Measurements from ENCODE around the gene DZIP1L. TPM values are rescaled to one million over a fixed set of nuclear protein-coding genes. Genes with fewer than 3 reads are reported as not detected.

DZIP1L gene
- total and polyA plus RNA-seq, 9 of the 15 experiments (the other 6 are each of a cell fraction or from before 2014, with no cell fraction given): 0.03 to 1.5 (median 0.48) TPM; not detected in 1

- TF ChIP-seq RAD51 (IDR thresholded peaks at IDR 0.05; ENCODE audit: borderline replicate concordance, low read depth): no peak
- TF ChIP-seq SREBF2 (CRISPR knock-in tag; IDR thresholded peaks at IDR 0.05): no peak
- TF ChIP-seq, protein P1, sequence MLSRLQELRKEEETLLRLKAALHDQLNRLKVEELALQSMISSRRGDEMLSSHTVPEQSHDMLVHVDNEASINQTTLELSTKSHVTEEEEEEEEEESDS (CRISPR knock-in tag; IDR thresholded peaks at IDR 0.05): no peak
- TF ChIP-seq, protein P2, sequence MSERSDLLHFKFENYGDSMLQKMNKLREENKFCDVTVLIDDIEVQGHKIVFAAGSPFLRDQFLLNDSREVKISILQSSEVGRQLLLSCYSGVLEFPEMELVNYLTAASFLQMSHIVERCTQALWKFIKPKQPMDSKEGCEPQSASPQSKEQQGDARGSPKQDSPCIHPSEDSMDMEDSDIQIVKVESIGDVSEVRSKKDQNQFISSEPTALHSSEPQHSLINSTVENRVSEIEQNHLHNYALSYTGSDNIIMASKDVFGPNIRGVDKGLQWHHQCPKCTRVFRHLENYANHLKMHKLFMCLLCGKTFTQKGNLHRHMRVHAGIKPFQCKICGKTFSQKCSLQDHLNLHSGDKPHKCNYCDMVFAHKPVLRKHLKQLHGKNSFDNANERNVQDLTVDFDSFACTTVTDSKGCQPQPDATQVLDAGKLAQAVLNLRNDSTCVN (CRISPR knock-in tag; IDR thresholded peaks at IDR 0.05): no peak
- TF ChIP-seq HNRNPLL (IDR thresholded peaks at IDR 0.05; ENCODE audit: low read depth, low read length, poor library complexity, severe bottlenecking): no peak
- no peak for TF ChIP-seq TEAD1 (CRISPR knock-in tag; IDR thresholded peaks at IDR 0.05)
- TF ChIP-seq PHB2 (IDR thresholded peaks at IDR 0.05; ENCODE audit: low read depth): no peak
- TF ChIP-seq RBFOX2 (IDR thresholded peaks at IDR 0.05; ENCODE audit: low read depth, low read length): no peak
- no peak for TF ChIP-seq KLF1 (tag; IDR thresholded peaks at IDR 0.05)
- Histone ChIP-seq H3K79me2 (ENCODE audit: control insufficient read depth, insufficient read depth, low read length) (no peaks in the 10 kb centered on the region), H3K27ac (ENCODE audit: extremely low read depth, low read depth, low read length) (no peak overlapping the region), H3K9me1 (ENCODE audit: control insufficient read depth, insufficient read depth, low read length) (no peaks in the 10 kb centered on the region), H3K36me3 (ENCODE audit: control insufficient read depth, insufficient read depth, low read length) (no peaks in the 10 kb centered on the region), H3K9me3 (replicated peaks; ENCODE audit: control insufficient read depth, insufficient read depth, low read depth, low read length) (no peaks in the 10 kb centered on the region), H3K4me3 (no peak overlapping the region), H4K20me1 (replicated peaks; ENCODE audit: control insufficient read depth, insufficient read depth, low read length) (no peaks in the 10 kb centered on the region), H3K27me3 (ENCODE audit: control insufficient read depth in 2 of 2, insufficient read depth in 2 of 2, low read length in 2 of 2) (no peaks in the 10 kb centered on the region), H3K9ac (ENCODE audit: insufficient read depth in 1 of 2, low read depth in 2 of 2, low read length in 2 of 2) (no peak overlapping the region), H3K4me1 (replicated peaks in 1 of 2; ENCODE audit: control insufficient read depth in 2 of 2, insufficient read depth in 2 of 2, low read length in 2 of 2) (no peaks in the 10 kb centered on the region), H2AFZ (ENCODE audit: low read depth, low read length) (no peak overlapping the region), H3K4me2 (ENCODE audit: insufficient read depth, low read length) (no peak overlapping the region)
- no peak for DNase-seq (ENCODE audit: extremely low read depth in 1 of 4, low spot score in 3 of 4)
- no peak for ATAC-seq
- BruUV-seq (replicated peaks): no TSS peak
- CTCF ChIA-PET (ENCODE audit: low intra/inter-chr PET ratio): interaction anchor here (0.6 kb wide), 1 partner anchor 20 kb away, joined by 3 read pairs; no protein-coding TSS in a partner anchor
- intact Hi-C loops (cut with micrococcal nuclease): no loop called here
- FAIRE-seq: no peak
- in situ Hi-C loops (cut with MboI): no loop called here
- POLR2A ChIA-PET: no interaction called here
Observed at GRCh38 chr3:138154534-138154933, 39.1 kb upstream of the DZIP1L start.

All from K562 (cell line).